ENCODE data around the gene OSBPL5. TPM values are rescaled to one million over a fixed set of nuclear protein-coding genes. Genes with fewer than 3 reads are reported as not detected.

The OSBPL5 gene
- total and polyA plus RNA-seq, 9 of the 15 experiments (the other 6 are each of a cell fraction or from before 2014, with no cell fraction given), result 0.06 to 14.8 (median 3.2) TPM

- ATAC-seq, result no peak
- H2AFZ ChIP-seq (ENCODE audit: low read depth, low read length), result no peak overlapping the region
- H4K20me1 ChIP-seq (replicated peaks; ENCODE audit: control insufficient read depth, insufficient read depth, low read length), result peaks cover 12% of the 10 kb centered on the region
- WGBS (ENCODE audit: insufficient coverage, low coverage, missing lambda C conversion rate), result 80% methylated on average over 18 of the region's 25 CpGs
- POLR2A ChIA-PET, result interaction anchor here (0.5 to 1.2 kb wide), 3 partner anchors 10 to 292 kb away, joined by 3 to 4 read pairs (median 3); no protein-coding TSS in a partner anchor
- H3K4me2 ChIP-seq (ENCODE audit: insufficient read depth, low read length), result no peak overlapping the region
- no peak overlapping the region for H3K27ac ChIP-seq (ENCODE audit: extremely low read depth, low read depth, low read length)
- BruUV-seq (replicated peaks), result no TSS peak
- no peaks in the 10 kb centered on the region for H3K36me3 ChIP-seq (ENCODE audit: control insufficient read depth, insufficient read depth, low read length)
- peak overlapping the region in 1 of 2 experiments; percentile 1; a peak in 1 of 4 replicates for H3K9ac ChIP-seq (ENCODE audit: insufficient read depth in 1 of 2, low read depth in 2 of 2, low read length in 2 of 2)
- H3K79me2 ChIP-seq (ENCODE audit: control insufficient read depth, insufficient read depth, low read length), result peaks cover 23% of the 10 kb centered on the region
- H3K9me3 ChIP-seq (replicated peaks; ENCODE audit: control insufficient read depth, insufficient read depth, low read depth, low read length), result no peaks in the 10 kb centered on the region
- peaks cover 41 to 84% of the 10 kb centered on the region in 2 experiments for H3K4me1 ChIP-seq (replicated peaks in 1 of 2; ENCODE audit: control insufficient read depth in 2 of 2, insufficient read depth in 2 of 2, low read length in 2 of 2)
- no peak for FAIRE-seq
- CTCF ChIA-PET (ENCODE audit: low intra/inter-chr PET ratio), result no interaction called here
- TF ChIP-seq NR2C1 (IDR thresholded peaks at IDR 0.05), result peak; percentile 93
- TF ChIP-seq NR2C1 (tag; IDR thresholded peaks at IDR 0.05), result peak; percentile 91
- TF ChIP-seq ILF3 (IDR thresholded peaks at IDR 0.05; ENCODE audit: borderline replicate concordance), result no peak
- TF ChIP-seq ETS1 (conservative IDR thresholded peaks at IDR 0.05; ENCODE audit: control insufficient read depth, low read depth, low read length), result no peak
- TF ChIP-seq NFIC (IDR thresholded peaks at IDR 0.05), result peak; percentile 45
- TF ChIP-seq NR2C2 (CRISPR knock-in tag; IDR thresholded peaks at IDR 0.05), result no peak
- TF ChIP-seq NR2C2 (tag; IDR thresholded peaks at IDR 0.05), result peak; percentile 80
- 0 out of 2 replicates have a peak, but pooled peaks have one; percentile 27 for TF ChIP-seq ARID4B (CRISPR knock-in tag; IDR thresholded peaks at IDR 0.05)
- peaks cover 3% of the 10 kb centered on the region for H3K9me1 ChIP-seq (ENCODE audit: control insufficient read depth, insufficient read depth, low read length)
- no peak overlapping the region for H3K4me3 ChIP-seq
- intact Hi-C loops (cut with micrococcal nuclease) (loop anchor here (10.0 kb wide), 1 partner anchor 52 kb away; no protein-coding TSS in a partner anchor), in situ Hi-C loops (cut with MboI) (no loop called here)
- H3K27me3 ChIP-seq (ENCODE audit: control insufficient read depth in 2 of 2, insufficient read depth in 2 of 2, low read length in 2 of 2), result no peaks in the 10 kb centered on the region
- DNase-seq (ENCODE audit: extremely low read depth in 1 of 4, low spot score in 3 of 4), result peak in 1 of 4 experiments; percentile 48
Observed at GRCh38 chr11:3166268-3167142, 1.4 kb upstream of the OSBPL5 start.
